ENCODE results near the gene NPEPL1.

NPEPL1 gene

GRCh38 chr20:58677079-58677604 is 15.5 kb upstream of the NPEPL1 start:
- no peak for DNase-seq (ENCODE audit: extremely low spot score)
- no peak for TF ChIP-seq CTCF (IDR thresholded peaks at IDR 0.05; ENCODE audit: control extremely low read depth, extremely low read depth, low read depth, missing control alignments)
- POLR2A ChIA-PET = no interaction called here
- CTCF ChIA-PET = interaction anchor here (0.7 to 1.2 kb wide), 2 partner anchors 17 to 30 kb away, joined by 3 read pairs; no protein-coding TSS in a partner anchor

DNA sequence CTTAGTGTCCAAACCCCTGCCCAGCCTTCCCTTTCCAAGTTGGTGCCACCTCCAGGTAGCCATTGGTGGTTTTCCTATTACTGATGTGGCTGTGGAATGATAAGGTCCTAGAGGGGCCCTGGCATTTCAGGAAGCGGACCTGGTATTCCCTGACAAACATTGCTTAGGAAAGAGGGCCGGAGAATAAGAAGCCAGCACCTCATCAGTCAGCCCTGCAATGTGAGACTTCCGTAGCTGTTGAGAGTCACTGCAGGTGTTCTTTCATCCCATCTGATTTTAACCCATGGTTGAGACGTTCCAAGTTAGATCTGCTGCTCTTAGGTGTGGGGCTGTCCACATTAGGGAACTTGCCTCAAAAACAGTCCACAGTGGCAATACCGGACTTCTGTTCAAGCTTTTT is 14.8 kb upstream of the NPEPL1 start:
- DNase-seq (ENCODE audit: extremely low spot score) = no peak
- ChIA-PET POLR2A (interaction anchor here (1.0 kb wide), 1 partner anchor 211 kb away, joined by 8 read pairs; no protein-coding TSS in a partner anchor), CTCF (interaction anchor here (1.2 kb wide), 1 partner anchor 17 kb away, joined by 3 read pairs; no protein-coding TSS in a partner anchor)
- TF ChIP-seq CTCF (IDR thresholded peaks at IDR 0.05; ENCODE audit: control extremely low read depth, extremely low read depth, low read depth, missing control alignments) = no peak

GRCh38 chr20:58678806-58679205 is 13.8 kb upstream of the NPEPL1 start:
- no peak for DNase-seq (ENCODE audit: extremely low spot score)
- no peak for TF ChIP-seq CTCF (IDR thresholded peaks at IDR 0.05; ENCODE audit: control extremely low read depth, extremely low read depth, low read depth, missing control alignments)
- CTCF ChIA-PET = interaction anchor here (1.0 kb wide), 1 partner anchor 13 kb away, joined by 4 read pairs; no protein-coding TSS in a partner anchor
- POLR2A ChIA-PET = no interaction called here

- no peak for DNase-seq (ENCODE audit: extremely low spot score)
- ChIA-PET POLR2A (no interaction called here), CTCF (no interaction called here)
- TF ChIP-seq CTCF (IDR thresholded peaks at IDR 0.05; ENCODE audit: control extremely low read depth, extremely low read depth, low read depth, missing control alignments) = no peak
Observed at GRCh38 chr20:58682656-58683531, 9.7 kb upstream of the NPEPL1 start.

GRCh38 chr20:58684291-58684690 is 8.3 kb upstream of the NPEPL1 start:
- TF ChIP-seq CTCF (IDR thresholded peaks at IDR 0.05; ENCODE audit: control extremely low read depth, extremely low read depth, low read depth, missing control alignments) = no peak
- ChIA-PET CTCF (no interaction called here), POLR2A (no interaction called here)
- no peak for DNase-seq (ENCODE audit: extremely low spot score)

- TF ChIP-seq CTCF (IDR thresholded peaks at IDR 0.05; ENCODE audit: control extremely low read depth, extremely low read depth, low read depth, missing control alignments) = no peak
- CTCF ChIA-PET = no interaction called here
- no peak for DNase-seq (ENCODE audit: extremely low spot score)
- POLR2A ChIA-PET = no interaction called here
Observed at GRCh38 chr20:58685988-58686387, 6.6 kb upstream of the NPEPL1 start.

Measured in GM10248 (cell line).